HG02981 (cell line): ENCODE measurements around the gene LEO1.
"Not testable (repeated sequence)": the region's sequence is repeated elsewhere in the genome, so short reads cannot be mapped to it uniquely, and the experiment has no call there.

Experiments
- ATAC-seq: cut with Tn5 transposase; IDR thresholded peaks from one replicate; pipeline ENCODE4 v1.9.1; 2021; ENCODE audit warnings: mild to moderate bottlenecking, moderate library complexity; ENCODE audit not compliant: unreplicated experiment

Gene LEO1

GRCh38 chr15:52004806-52005205 is 33.2 kb upstream of the LEO1 start:
- ATAC-seq, result no peak

- no peak for ATAC-seq
Measured at GRCh38 chr15:52003710-52004109, 32.1 kb upstream of the LEO1 start.

- not testable (repeated sequence) for ATAC-seq
Measured at GRCh38 chr15:52003089-52003488, 31.5 kb upstream of the LEO1 start.

- ATAC-seq, result no peak
Measured at GRCh38 chr15:52002351-52002750, 30.8 kb upstream of the LEO1 start.

GRCh38 chr15:51992953-51993352 is 21.4 kb upstream of the LEO1 start:
- no peak for ATAC-seq

GRCh38 chr15:51991141-51991540 is 19.6 kb upstream of the LEO1 start:
- ATAC-seq, result no peak

- ATAC-seq, result no peak
Measured at GRCh38 chr15:51982770-51983103, 11.2 kb upstream of the LEO1 start.

- peak; percentile 94 for ATAC-seq
Measured at GRCh38 chr15:51982013-51982769, 10.6 kb upstream of the LEO1 start.

- ATAC-seq, result no peak
Measured at GRCh38 chr15:51973775-51974174, 2.2 kb upstream of the LEO1 start.

GRCh38 chr15:51973220-51973619 is 1.6 kb upstream of the LEO1 start:
- ATAC-seq, result no peak

GRCh38 chr15:51971032-51971374 is 575 bp downstream of the LEO1 start:
- peak; percentile 16 for ATAC-seq

- no peak for ATAC-seq
Measured at GRCh38 chr15:51970132-51970817, 1.3 kb downstream of the LEO1 start.

- no peak for ATAC-seq
Measured at GRCh38 chr15:51969728-51970127, 1.9 kb downstream of the LEO1 start.

- ATAC-seq, result no peak
Measured at GRCh38 chr15:51967583-51967982, 4.0 kb downstream of the LEO1 start.

- no peak for ATAC-seq
Measured at GRCh38 chr15:51966192-51966591, 5.4 kb downstream of the LEO1 start.

GRCh38 chr15:51965691-51966090 is 5.9 kb downstream of the LEO1 start:
- no peak for ATAC-seq

GRCh38 chr15:51955504-51955903 is 16.1 kb downstream of the LEO1 start:
- no peak for ATAC-seq

- no peak for ATAC-seq
Measured at GRCh38 chr15:51952805-51953204, 18.8 kb downstream of the LEO1 start.

GRCh38 chr15:51947124-51947523 is 24.5 kb downstream of the LEO1 start:
- no peak for ATAC-seq

- no peak for ATAC-seq
Measured at GRCh38 chr15:51939216-51939615, 32.4 kb downstream of the LEO1 start.

GRCh38 chr15:51938286-51938685 is 33.3 kb downstream of the LEO1 start:
- ATAC-seq, result no peak

GRCh38 chr15:51936105-51936478 is 35.5 kb downstream of the LEO1 start:
- no peak for ATAC-seq
